Measurements from ENCODE around the gene FGF5.
"Not testable (repeated sequence)": the region's sequence is repeated elsewhere in the genome, so short reads cannot be mapped to it uniquely, and the experiment has no call there.

FGF5 gene

GRCh38 chr4:80266253-80266901 is at the start of gene FGF5:
Gene FGF5, plus strand, starts transcription at chr4:80266664. Its CDS starts 161 bp downstream, at chr4:80266825.
- FAIRE-seq: no peak

GRCh38 chr4:80219301-80220025 is 47.0 kb upstream of the FGF5 start:
- DNase-seq (ENCODE audit: insufficient read length, low spot score) (no peak), FAIRE-seq (no peak)

More at GRCh38 chr4:80266253-80266901, at the start of gene FGF5:
- DNase-seq (ENCODE audit: insufficient read length, low spot score): peak; percentile 3

- FAIRE-seq: no peak
- DNase-seq (ENCODE audit: insufficient read length, low spot score): no peak
Measured at GRCh38 chr4:80220711-80221110, 45.8 kb upstream of the FGF5 start.

GRCh38 chr4:80221161-80221560 is 45.3 kb upstream of the FGF5 start:
- FAIRE-seq (no peak), DNase-seq (ENCODE audit: insufficient read length, low spot score) (no peak)

- no peak for FAIRE-seq
Measured at GRCh38 chr4:80225595-80225994, 40.9 kb upstream of the FGF5 start.

GRCh38 chr4:80226094-80226493 is 40.4 kb upstream of the FGF5 start:
- DNase-seq (ENCODE audit: insufficient read length, low spot score) (no peak), FAIRE-seq (no peak)

More at GRCh38 chr4:80225595-80225994, 40.9 kb upstream of the FGF5 start:
- DNase-seq (ENCODE audit: insufficient read length, low spot score): no peak

- DNase-seq (ENCODE audit: insufficient read length, low spot score): no peak
- FAIRE-seq: peak; percentile 70
Measured at GRCh38 chr4:80228460-80228859, 38.0 kb upstream of the FGF5 start.

- DNase-seq (ENCODE audit: insufficient read length, low spot score) (no peak), FAIRE-seq (no peak)
Measured at GRCh38 chr4:80229128-80229527, 37.3 kb upstream of the FGF5 start.

- DNase-seq (ENCODE audit: insufficient read length, low spot score) (no peak), FAIRE-seq (peak; percentile 74)
Measured at GRCh38 chr4:80229590-80229989, 36.9 kb upstream of the FGF5 start.

GRCh38 chr4:80231180-80231579 is 35.3 kb upstream of the FGF5 start:
- DNase-seq (ENCODE audit: insufficient read length, low spot score): no peak
- FAIRE-seq: peak; percentile 23

- DNase-seq (ENCODE audit: insufficient read length, low spot score) (no peak), FAIRE-seq (no peak)
Measured at GRCh38 chr4:80232707-80233370, 33.6 kb upstream of the FGF5 start.

GRCh38 chr4:80233390-80233789 is 33.1 kb upstream of the FGF5 start:
- DNase-seq (ENCODE audit: insufficient read length, low spot score) (no peak), FAIRE-seq (no peak)

GRCh38 chr4:80235451-80235850 is 31.0 kb upstream of the FGF5 start:
- no peak for DNase-seq (ENCODE audit: insufficient read length, low spot score)
- FAIRE-seq: no peak

- no peak for FAIRE-seq
Measured at GRCh38 chr4:80237992-80238391, 28.5 kb upstream of the FGF5 start.

GRCh38 chr4:80239480-80240150 is 26.8 kb upstream of the FGF5 start:
- DNase-seq (ENCODE audit: insufficient read length, low spot score): no peak
- no peak for FAIRE-seq

More at GRCh38 chr4:80237992-80238391, 28.5 kb upstream of the FGF5 start:
- DNase-seq (ENCODE audit: insufficient read length, low spot score): no peak

GRCh38 chr4:80240976-80241375 is 25.5 kb upstream of the FGF5 start:
- no peak for FAIRE-seq
- DNase-seq (ENCODE audit: insufficient read length, low spot score): no peak

- FAIRE-seq (no peak), DNase-seq (ENCODE audit: insufficient read length, low spot score) (no peak)
Measured at GRCh38 chr4:80243274-80244018, 23.0 kb upstream of the FGF5 start.

- not testable (repeated sequence) for FAIRE-seq; DNase-seq (ENCODE audit: insufficient read length, low spot score)
Measured at GRCh38 chr4:80247484-80247883, 19.0 kb upstream of the FGF5 start.

- DNase-seq (ENCODE audit: insufficient read length, low spot score) (no peak), FAIRE-seq (no peak)
Measured at GRCh38 chr4:80249144-80249543, 17.3 kb upstream of the FGF5 start.

GRCh38 chr4:80252427-80252826 is 14.0 kb upstream of the FGF5 start:
- FAIRE-seq (no peak), DNase-seq (ENCODE audit: insufficient read length, low spot score) (no peak)
